ENCODE measurements around the gene PTRH2.
"Not testable (repeated sequence)": the region's sequence is repeated elsewhere in the genome, so short reads cannot be mapped to it uniquely, and the experiment has no call there.

The PTRH2 gene

DNA sequence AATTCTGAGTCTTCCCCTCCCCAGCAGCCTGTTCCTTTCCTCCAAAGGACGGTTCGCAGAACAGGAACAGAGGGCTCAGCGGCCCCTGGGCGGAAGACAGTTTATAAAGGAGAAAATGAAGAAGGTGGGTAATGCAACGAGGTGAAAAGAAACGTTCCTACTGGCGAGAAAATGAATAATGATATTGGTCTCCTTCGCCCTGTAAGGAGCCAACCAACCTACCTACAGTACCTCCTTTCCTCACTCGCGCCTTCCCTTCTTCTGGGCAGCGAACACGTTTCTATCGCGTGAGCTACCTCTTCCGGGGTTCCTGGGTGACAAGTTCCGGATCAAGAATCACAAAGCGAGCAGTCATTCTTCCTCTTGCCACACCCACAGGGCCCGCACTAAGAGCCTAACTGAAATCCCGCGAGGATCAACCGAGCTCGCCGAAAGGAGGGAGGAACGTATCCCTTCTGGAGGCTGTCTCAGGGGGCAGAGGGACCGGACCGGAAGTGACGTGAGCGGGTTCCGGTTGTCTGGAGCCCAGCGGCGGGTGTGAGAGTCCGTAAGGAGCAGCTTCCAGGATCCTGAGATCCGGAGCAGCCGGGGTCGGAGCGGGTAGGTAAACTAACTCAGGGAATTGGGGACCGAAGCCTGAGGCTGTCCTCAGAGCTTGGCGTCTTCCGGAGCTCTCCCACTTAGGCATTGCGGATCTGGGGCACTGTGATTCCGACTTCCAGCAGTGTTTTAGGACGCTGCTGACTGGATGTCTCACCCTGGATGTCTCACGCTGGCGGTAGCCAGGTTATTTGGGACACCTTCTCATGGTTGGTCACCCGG is at the start of gene PTRH2, which contains the start of gene VMP1:
TSS of gene PTRH2 (minus strand) at position 282 of the 822 bp plus-strand sequence. CDS start 9,452 bp downstream, outside the sequence.
TSS of gene VMP1 (plus strand) at position 506 of the 822 bp plus-strand sequence. CDS start 23,793 bp downstream, outside the sequence.
- DNase-seq: peak; percentile 79

DNA sequence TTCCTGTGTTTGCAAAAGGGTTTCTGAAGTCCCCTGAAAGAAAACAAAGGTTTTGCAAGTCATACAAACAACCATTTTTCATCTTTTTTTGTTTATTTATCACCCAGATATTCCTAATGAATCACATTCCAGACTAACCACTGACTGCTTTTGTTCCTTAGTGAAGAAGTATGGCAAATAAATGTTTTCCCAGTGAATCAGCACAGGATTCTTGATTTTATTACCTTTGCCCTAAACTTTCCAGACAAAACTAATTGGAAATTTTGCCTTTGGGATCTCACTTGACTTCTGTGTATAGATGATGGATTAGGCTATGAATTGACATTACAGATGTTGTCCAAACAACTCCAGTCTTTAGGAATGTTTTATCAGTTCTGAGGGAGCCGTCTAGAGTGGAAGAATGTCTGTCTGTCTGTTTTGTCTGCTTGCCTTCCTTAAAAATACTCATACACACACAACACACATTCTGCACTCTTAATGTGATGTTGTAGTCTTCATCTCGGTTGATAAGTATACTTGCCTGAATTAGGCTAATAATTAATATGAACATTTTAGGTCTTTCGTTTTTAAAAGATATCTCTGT is 49.1 kb upstream of the PTRH2 start:
- no peak for DNase-seq

DNA sequence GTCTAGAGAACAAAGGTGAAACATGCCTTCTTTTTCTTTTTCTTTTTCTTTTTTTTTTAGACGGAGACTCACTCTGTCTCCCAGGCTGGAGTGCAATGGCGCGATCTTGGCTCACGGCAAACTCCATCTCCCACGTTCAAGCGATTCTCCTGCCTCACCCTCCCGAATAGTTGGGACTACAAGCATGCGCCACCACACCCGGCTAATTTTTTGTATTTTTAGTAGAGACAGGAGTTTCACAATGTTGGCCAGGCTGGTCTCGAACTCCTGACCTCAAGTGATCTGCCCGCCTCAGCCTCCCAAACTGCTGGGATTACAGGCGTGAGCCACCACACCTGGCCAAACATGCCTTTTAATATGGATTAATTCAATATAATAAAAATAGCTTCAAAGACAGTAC is 47.8 kb upstream of the PTRH2 start:
- DNase-seq: not testable (repeated sequence)

DNA sequence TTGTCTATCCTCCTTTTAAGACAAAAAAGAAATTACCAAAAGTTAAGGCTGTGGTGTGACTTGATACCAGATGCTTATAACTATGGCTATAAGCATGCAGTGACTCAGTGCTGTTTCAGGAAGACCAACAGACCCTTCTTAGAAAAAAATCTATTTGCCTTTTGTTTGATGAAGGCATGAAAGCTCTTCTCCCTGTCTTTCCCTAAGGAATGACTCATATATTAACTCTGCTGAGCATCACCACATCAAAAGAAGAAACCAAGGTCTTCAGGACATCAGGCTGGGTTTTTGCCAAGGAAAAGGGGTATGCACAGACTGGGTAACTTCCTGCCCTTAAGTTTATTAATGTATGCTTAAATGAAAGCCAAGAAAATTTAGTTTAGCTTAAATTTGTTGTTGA is 47.3 kb upstream of the PTRH2 start:
- DNase-seq: no peak

DNA sequence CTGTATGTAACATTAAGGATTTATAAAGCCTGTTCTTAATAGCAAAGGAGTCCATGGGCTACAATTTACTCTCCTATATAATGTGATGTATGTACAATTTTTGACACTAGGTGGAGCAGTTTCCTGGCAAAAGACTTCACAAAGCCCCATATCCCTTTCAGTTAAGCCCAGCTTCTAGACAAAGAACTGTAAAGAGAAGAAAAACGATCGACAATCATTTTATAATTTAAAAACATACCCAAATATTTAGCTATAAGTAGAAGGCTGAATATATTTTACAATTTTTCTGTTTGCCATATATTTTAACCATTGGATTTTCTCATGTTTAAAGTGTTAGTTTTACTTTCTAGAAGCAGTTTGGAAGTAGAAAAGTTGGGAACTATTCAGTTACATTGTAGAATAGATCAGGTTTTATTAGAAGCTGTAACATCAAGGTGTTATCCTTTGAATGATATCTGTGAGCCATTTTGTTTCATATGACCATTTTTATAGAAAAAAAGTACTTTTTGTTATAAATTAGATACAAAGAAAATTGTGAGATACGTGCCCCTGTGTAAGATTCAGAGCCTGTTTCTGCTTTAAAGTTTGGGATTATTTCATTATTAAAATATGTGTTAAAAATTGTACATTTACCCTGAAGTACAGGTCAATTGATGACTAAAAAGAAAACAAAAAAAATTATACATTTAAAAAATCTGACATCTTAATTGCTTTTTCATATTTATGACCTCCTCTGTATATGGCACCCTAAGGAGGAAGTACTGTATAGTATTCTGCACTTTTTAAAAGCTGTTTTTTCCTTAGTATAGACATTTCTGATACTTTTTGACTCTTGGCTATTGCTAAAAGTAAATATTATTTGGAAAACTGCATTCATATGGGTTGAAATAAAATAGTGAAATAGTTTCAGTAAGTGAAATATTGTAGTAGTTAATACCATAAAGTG is 46.6 kb upstream of the PTRH2 start:
- no peak for DNase-seq

DNA sequence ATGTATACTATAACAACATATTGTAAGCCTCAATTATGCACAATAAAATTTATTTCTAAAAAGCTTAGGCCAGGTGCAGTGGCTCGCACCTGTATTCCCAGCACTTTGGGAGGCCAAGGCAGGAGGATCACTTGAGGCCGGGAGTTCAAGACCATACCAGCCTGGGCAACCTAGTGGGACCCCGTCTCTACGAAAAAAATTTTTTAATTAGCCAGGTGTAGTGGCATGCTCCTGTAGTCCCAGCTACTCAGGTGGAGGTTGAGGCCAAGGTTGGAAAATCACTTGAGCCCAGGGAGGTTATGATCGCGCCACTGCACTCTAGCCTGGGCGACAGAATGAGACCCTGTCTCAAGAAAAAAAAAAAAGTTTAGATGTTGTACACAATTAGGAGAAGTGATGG is 45.7 kb upstream of the PTRH2 start:
- DNase-seq: no peak

DNA sequence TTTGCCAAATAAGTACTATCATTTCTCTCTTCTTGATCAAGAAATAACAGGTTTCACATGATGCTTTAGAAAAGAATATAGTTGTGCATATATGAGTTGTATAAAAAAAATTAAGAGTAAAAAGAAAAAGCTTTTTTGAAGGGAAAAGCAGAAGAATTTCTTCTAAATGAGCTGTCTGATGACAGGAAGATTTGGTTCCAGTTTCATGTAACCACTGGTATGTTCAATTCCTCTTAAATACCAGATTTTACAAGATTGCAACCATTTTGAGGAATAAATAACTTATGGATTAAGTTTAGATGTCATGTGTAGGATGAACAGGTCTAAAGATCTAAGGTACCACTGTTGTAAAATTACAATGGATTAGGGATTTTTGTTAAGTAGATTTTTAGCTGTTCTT is 45.2 kb upstream of the PTRH2 start:
- DNase-seq: no peak

DNA sequence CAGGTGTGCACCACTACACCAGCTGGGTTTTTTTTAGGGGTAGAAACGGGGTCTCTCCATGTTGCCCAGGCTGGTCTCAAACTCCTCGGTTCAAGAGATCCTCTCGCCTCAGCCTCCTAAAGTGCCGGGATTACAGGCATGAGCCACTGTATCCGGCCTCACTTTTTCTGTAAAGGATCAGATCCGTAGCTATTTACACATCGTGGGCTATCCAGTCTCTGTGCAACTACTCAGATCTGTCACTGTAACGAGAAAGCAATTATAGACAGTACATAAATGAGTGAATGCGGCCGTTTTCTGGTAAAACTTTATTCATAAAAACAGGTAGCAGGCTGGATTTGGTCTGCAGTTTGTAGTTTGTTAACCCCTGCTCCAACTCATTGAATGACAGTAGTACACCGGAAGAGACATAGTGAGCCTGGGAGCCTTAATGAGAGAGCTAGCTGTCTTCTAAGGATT is 44.8 kb upstream of the PTRH2 start:
- no peak for DNase-seq

DNA sequence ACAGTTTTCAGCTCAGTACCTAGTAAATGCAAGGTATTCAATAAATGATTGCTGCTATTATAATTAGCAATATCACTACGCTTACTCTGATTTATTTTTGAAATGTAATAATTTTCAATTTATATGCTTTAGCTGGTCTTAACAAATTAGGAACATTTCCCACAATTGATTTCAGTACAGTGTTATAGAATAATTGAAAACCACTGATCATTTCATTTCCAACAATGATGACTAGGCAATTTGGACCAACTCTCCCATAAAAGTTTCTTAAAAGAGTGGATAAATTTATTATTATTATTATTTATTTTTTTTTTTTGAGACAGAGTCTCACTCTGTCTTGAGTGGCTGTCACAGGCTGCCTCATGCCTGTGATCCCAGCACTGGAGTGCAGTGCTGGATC is 41.4 kb upstream of the PTRH2 start:
- no peak for DNase-seq

DNA sequence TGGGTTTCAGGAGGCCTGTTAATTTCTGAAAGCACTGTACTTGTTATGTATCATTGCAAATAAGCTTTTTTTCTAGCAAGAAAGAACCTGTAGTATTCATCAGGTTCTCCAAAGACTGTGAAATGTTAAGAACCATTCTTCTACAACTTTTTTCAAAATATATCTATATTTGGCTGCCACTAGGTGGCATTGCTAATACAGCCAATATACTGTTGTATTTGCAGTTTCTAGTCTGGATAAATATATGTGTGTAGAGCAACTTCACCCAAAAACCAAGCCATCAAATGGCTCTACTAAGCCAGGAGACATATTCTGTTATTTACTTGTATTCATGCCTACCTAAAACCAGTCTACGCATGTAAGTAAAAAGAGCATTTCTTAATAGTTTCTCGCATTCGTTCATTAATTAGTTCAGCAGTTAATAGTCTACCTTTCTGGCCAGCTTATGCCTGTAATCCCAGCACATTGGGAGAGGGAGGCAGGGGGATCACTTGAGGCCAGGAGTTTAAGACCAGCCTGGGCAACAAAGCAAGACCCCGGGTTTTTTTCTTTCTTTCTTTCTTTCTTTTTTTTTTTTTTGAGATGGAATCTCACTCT is 39.7 kb upstream of the PTRH2 start:
- DNase-seq: no peak

DNA sequence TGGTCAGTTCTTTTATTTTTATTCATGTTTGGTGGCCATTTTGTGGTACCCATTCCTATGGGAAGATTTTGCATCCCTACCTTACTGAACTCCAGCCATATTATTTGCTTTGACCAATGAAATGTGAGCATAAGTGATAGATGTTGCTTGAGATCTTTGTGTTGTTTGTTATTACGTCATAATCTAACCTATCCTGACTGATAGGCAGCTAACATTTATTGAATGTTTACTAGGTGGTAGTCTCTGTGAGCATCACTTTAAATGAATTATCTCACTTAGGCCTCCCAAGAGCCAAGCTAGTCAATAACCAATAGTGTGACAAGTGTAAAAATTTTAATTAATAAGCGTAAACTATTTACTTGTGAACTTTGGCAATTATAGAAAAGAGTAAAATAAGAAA is 37.8 kb upstream of the PTRH2 start:
- DNase-seq: no peak

DNA sequence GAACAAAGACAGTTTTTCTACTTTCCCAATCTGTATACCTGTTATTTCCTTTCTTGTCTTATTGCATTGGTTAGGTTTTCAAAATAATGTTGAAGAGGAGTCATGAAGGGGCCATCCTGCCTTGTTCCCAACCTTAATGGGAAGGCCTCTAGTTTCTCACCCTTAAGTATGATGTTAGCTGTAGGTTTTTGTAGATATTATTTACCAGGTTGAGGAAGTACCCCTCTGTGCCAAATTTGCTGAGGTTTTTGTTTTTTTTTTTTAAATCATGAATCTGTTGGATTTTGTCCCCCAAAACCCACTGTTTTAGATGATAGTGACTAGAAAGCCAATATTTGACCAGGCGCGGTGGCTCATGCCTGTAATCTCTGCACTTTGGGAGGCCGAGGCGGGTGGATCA is 36.6 kb upstream of the PTRH2 start:
- DNase-seq: no peak

DNA sequence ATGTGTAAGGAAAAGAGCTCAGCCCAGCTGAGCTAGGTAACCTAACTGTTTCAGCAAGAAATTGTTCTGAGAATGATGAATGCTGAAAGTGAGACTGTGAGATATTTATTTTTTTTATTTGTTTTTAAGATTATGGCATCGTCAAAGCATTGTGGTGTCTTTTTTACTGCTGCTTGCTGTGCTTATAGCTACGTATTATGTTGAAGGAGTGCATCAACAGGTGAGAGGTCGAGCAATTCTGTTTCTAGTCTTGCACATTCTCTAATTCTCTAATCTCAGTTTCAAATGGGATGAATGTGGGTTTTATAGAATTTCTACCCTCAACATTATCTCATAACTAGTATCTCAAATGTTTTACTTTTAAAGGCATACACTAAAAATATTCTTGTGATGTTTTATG is 30.1 kb upstream of the PTRH2 start:
- DNase-seq: no peak

DNA sequence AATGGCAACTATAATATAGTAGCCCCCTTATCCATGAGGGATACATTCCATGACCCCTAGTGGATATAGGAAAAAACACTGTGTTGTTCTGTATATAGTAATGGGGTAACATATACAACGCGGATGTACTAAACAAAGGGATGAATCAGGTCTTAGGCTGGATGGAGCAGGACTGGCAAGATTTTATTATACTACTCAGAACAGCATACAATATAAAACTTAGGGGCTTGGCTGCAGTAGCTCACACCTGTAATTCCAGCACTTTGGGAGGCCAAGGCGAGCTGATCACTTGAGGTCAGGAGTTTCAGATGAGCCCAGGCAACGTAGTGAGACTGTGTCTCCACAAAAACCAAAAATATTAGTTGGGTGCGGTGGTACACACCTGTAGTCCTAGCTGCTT is 27.0 kb upstream of the PTRH2 start:
- no peak for DNase-seq

DNA sequence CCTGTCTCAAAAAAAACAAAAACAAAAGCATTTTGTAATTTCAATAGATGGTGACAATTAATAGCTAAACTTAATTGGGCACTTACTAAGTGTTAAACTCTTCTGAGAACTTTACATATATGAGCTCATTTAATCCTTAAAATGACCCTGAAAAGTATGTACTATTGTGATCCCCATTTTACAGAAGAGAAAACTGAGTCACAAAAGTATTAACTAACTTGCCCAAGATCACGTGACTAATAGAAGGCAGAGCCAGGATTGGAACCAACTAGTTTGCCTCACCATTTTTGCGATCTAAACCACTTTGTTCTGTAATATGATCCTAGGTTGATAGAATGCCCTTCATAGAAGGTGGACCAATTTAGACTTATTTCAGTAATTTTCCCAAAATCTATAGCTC is 26.5 kb upstream of the PTRH2 start:
- no peak for DNase-seq

DNA sequence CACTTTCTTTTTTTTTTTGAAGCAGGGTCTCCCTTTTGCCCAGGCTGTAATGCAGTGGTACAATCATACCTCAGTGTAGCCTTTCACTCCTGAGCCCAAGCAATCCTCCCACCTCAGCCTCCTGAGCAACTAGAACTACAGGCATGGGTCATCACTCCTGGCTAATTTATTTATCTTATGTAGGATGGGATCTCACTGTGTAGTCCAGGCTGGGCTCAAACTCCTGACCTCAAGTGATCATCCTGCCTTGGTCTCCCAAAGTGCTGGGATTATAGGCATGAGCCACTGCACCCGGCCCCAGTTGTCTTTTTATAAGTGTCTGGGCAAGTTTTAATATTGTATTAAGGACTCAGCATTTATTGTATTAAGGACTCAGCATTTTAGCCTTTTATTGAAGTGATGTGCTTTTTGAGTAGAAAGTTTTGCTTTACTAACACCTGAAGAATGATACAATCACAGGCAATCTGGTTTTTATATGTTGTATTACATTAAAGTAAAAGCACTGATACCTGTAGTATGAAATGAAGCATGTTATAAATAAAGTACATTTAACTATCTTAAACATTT is 23.1 kb upstream of the PTRH2 start:
- DNase-seq: no peak

DNA sequence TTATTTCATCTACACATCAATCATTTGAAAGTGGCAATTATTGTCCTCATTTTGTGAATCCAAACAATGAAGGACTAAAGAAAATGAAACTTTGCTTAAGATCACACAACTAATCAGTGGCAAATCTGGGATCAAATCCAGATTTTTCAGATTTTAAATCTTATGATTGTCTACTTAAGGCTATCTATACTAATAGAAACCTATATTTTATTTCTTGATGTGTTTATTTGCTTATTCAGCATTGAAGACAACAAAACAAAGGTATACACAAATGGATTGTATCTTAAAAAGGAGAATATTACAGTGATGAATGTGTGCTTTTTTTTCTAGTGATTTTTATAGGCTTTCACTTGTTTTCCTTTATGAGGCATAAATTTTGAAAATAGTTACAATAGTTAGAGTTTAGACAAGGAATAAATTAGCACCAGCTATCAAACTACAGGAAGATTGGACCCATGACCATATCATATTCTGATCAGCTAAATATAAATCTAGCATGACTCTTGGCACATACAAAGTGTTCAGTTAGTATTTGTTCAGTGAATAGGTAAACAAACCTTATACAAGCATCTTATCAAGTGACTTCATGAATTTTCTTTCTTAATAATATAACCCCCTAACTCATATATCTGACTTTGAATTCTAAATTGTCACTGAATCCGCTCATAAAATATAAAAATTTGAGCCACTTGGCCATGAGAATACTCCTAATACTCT is 20.7 kb upstream of the PTRH2 start:
- DNase-seq: no peak

DNA sequence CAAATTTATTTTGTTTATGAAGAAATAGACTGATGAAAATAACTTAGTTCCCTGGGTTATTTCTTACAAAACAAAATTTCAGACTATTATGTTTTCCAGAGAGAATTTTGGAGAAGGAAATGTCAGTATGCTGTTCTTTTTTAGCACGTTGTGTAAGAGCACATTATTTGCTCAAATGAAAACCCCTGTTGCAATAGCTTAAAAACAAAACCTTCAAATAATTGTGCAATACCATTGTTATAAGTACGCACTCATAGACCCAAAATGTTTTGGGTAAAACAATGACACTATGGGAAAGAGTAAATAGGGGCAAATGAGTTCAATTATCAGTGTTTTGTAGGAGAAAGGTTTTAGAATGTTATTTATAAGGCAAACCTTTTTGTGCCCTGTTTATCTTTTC is 18.5 kb upstream of the PTRH2 start:
- no peak for DNase-seq

DNA sequence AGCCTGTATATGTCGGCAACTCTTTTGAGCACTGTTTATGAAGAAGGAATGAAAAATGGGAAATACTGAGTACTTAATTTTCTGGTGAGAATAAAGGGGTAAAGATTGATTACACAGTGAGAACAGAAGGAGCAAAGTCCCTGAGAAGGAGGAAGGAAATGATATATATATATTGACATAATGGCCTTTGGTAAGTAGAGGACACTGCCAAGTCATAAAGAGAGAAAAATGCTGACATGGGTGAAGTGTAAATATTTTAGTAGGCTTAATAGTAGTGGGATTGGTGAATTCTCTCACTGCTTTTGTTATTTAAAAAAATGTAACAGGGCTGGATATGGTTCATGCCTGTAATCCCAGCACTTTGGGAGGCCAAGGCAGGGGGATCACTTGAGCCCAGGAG is 16.4 kb upstream of the PTRH2 start:
- DNase-seq: no peak

DNA sequence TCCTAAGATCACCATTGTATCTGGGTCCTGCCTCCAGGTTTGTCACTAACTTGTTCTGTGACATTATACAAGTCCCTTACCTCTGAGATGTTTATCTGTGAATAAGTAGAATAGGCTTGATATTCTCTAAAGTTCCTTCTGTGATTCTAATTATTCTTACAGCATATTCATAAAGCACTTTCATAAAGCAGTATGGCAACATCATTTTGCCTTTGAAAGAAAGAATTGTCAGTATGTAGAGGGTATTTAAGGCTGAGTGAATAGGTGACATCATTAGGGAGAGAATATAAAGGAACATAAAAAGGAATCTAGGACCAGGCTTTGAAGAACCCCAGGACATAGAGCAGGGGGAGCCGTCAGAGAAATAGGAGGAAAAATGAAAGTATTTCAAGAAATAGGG is 15.8 kb upstream of the PTRH2 start:
- no peak for DNase-seq

DNA sequence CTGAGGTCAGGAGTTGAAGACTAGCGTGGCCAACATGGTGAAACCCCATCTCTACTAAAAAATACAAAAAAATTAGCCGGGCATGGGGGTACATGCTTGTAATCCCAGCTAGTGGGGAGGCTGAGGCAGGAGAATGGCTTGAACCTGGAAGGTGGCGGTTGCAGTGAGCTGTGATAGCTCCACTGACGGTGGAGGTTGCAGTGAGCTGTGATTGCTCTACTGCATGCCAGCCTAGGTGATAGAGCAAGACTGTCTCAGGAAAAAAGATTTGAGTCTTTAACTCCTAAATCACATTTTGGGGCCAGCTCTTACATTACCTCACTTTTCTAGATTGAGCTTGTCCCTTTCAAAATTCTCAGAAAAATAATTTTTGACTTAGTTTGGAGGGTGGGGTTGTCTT is 15.4 kb upstream of the PTRH2 start:
- no peak for DNase-seq

DNA sequence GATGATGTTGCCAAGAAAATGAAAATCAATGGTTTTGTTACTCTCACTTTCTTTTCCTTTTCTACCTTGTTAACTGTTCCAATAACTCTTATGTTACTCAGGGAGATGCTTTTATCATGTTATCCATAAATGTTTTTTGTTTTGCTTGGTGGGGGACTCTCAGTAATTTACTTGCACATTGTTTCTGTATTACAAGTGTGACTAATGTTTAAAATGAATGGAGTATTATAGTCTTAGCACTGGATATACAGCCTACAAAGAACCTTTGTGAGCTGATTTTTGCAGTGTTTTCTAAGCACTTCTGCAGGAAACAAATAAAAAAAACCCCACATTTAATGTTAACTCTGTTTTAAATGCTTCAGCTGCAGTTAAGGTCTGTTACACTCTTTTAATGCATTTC is 12.3 kb upstream of the PTRH2 start:
- DNase-seq: no peak

Measured in activated effector memory CD4-positive, alpha-beta T cell treated with Interleukin-2 at 50 U/mL for 16 hours (primary cell).